GM10266 (cell line): ENCODE measurements around the gene FBN3.

Source experiments
- DNase-seq: peaks from one replicate; pipeline ENCODE4 v3.0.0; 2012; ENCODE audit errors: extremely low spot score
- TF ChIP-seq, protein P1 (sequence below): IDR thresholded peaks from 2 replicates; pipeline ENCODE4 v1.5.1; 2012; ENCODE audit warnings: mild to moderate bottlenecking, low read depth; ENCODE audit not compliant: control insufficient read depth, insufficient read depth; ENCODE audit errors: missing control alignments

The FBN3 gene

GRCh38 chr19:8149261-8150094 lies at the start of gene FBN3:
FBN3 (minus strand) TSS chr19:8149592; CDS start chr19:8147480, 2,112 bp downstream.
- DNase-seq: peak; percentile 18
- TF ChIP-seq, protein P1, sequence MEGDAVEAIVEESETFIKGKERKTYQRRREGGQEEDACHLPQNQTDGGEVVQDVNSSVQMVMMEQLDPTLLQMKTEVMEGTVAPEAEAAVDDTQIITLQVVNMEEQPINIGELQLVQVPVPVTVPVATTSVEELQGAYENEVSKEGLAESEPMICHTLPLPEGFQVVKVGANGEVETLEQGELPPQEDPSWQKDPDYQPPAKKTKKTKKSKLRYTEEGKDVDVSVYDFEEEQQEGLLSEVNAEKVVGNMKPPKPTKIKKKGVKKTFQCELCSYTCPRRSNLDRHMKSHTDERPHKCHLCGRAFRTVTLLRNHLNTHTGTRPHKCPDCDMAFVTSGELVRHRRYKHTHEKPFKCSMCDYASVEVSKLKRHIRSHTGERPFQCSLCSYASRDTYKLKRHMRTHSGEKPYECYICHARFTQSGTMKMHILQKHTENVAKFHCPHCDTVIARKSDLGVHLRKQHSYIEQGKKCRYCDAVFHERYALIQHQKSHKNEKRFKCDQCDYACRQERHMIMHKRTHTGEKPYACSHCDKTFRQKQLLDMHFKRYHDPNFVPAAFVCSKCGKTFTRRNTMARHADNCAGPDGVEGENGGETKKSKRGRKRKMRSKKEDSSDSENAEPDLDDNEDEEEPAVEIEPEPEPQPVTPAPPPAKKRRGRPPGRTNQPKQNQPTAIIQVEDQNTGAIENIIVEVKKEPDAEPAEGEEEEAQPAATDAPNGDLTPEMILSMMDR: no peak

DNA sequence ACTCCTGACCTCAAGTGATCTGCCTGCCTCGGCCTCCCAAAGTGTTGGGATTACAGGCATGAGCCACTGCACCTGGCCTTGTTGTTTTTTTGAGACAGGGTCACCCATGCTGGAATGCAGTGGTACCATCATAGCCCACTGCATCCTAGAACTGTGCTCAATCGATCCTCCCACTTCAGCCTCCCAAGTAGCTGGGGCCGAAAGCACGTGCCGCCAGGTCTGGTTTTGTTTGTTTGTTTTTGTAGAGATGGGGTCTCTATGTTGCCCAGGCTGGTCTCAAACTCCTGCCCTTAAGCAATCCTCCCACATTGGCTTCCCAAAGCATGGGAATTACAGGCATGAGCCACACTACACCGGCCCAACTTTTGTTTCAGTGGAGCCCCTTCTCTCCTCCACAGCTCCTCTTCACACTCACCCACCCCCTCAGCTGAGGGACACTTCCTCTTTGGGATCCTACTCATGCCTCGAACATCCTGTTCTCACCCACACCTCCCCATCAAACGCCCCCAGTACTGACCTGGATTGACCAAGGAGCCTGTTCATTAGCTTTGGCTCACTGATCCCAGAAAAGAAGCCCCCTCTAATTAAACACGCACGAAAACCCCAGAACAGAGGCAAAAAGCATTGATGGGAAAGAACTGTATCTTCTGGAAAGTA lies 47.0 kb upstream of the FBN3 start:
- DNase-seq: peak; percentile 18
- TF ChIP-seq, protein P1: no peak

DNA sequence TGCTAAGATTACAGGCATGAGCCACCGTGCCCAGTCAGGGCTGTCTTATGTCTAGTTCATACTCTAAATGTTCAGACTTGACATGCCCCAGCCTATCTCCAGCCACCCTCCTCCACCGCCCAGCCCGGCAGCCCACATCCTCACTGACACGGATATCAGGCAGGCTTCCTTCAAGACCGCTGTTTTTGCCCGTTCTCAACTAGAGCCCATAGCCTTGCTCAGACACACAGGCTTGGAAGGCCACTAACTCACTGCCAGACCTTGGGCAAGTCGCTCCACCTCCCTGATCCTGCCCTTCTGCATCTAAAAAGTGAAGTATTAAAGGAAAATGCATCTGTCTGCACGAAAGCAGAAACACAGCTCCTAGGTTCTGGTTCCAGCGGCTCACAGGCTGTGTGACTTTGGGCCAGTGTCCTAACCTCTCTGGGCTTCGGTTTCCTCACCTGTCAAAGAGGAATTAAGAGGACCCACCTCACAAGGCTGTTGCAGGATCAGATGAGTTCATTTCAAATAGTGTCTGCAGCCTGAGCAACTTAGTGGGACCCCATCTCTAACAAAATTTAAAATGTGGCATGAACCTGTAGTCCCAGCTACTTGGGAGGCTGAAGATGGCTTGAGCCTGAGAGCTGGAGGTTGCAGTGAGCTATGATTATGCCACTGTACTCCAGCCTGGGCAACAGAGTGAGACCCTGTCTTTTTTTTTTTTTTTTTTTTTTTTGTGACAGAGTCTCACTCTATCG lies 45.3 kb upstream of the FBN3 start:
- TF ChIP-seq, protein P1: no peak

DNA sequence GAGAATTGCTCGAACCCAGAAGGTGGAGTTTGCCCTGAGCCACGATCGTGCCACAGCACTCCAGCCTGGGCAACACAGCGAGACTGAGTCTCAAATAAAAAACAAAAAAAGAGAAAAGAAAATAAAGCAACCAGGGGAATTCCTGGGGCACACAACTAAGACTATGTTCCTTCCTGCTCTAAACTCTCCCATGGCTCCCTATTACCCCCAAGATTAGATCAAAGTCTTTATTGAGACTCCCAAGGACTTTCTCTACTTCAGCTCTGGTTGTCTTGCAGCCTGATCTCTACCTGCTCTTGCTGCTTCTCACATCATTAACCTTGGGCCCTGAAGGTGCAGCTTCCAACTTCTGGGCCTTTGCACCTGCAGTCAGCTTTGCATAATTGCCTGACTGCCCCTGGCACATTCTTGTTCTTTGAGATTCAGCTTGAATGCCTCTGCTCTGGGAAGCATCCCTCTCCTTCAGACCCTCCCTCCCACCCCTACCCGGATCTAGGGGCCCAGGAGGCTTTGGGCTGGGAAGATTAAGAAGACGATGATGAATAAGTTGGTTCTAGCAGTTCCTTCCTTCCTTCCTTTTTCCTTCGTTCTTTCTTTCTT lies 42.9 kb upstream of the FBN3 start:
- TF ChIP-seq, protein P1: no peak
- no peak for DNase-seq

More for the DNA sequence above, 45.3 kb upstream of the FBN3 start:
- DNase-seq: peak; percentile 12

DNA sequence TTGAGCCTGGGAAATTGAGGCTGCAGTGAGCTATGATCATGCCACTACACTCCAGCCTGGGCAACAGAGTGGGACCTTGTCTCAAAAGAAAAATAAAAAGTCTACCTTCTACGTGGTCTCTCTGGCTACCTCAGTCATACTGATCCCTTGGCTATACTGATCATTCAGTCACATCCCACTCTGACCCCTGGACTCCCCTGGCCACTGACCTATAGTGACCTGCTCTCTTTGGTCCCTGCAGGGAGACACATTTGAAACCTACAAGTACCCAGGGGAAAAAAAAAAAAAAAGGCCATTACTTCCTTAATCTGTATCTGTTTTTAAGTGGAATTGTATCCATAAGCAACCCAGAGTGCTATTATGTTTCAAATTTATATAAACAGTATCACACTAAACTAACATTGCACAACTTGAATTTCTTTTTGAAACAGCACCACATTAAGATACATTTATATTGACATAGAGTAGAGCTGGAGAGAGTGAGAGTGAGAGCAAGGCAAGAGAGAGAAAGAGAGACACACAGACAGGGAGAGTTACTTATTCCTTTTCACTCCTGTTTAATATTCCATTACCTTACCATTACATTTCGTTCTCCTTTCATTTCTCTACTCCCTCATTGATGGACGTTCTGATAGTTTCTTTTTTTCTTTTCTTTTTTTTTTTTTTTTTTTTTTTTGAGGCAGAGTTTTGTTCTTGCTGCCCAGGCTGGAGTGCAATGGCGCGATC lies 36.1 kb upstream of the FBN3 start:
- TF ChIP-seq, protein P1: no peak
- no peak for DNase-seq

- no peak for DNase-seq
- TF ChIP-seq, protein P1: no peak
These were observed 34.9 kb upstream of the FBN3 start for GRCh38 chr19:8184274-8184673.
